B cell (primary cell): Measurements from ENCODE around the gene WBP4.

ENCODE experiments used
- CTCF ChIP-seq: fragments of 200-600 bp; IDR thresholded peaks from one replicate; pipeline ENCODE4 v1.8.0; 2022; ENCODE audit warnings: antibody characterized with exemption, mild to moderate bottlenecking
- EZH2 ChIP-seq: IDR thresholded peaks from 2 replicates; pipeline ENCODE4 v1.6.1; 2012; ENCODE audit warnings: borderline replicate concordance, low read depth, mild to moderate bottlenecking, moderate library complexity, low read length; ENCODE audit not compliant: insufficient read depth, poor library complexity, severe bottlenecking

GRCh38 chr13:41019011-41019487 lies 42.3 kb upstream of the WBP4 start, which contains the start of gene ELF1:
- TF ChIP-seq CTCF (no peak), EZH2 (no peak)
